ENCODE measurements around the gene C1QC.

Gene C1QC

DNA sequence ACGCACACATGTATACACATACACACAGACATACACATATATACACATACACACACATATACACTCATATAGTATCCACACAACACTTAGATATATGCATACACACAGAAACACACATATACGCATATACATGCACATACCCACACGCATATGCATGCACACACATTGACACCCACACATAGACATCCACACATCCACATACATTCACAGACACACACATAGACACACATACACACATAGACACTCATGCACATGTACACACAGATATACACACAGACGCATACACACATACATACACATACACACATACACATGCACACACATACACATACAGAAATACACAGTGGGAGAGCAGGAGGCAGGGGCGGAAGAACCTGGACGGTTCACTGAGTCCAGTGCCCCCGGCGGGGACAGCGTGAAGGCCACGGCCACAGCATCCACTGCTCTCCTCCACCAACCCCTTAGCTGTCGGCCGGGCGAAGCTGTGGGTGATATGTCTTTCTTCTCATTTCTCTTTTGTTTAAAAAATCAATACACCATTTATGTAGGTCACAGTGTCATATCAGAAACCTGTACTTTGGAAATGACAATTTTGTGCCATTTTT, 6.8 kb downstream of the C1QC start:
- TF ChIP-seq, protein P1, sequence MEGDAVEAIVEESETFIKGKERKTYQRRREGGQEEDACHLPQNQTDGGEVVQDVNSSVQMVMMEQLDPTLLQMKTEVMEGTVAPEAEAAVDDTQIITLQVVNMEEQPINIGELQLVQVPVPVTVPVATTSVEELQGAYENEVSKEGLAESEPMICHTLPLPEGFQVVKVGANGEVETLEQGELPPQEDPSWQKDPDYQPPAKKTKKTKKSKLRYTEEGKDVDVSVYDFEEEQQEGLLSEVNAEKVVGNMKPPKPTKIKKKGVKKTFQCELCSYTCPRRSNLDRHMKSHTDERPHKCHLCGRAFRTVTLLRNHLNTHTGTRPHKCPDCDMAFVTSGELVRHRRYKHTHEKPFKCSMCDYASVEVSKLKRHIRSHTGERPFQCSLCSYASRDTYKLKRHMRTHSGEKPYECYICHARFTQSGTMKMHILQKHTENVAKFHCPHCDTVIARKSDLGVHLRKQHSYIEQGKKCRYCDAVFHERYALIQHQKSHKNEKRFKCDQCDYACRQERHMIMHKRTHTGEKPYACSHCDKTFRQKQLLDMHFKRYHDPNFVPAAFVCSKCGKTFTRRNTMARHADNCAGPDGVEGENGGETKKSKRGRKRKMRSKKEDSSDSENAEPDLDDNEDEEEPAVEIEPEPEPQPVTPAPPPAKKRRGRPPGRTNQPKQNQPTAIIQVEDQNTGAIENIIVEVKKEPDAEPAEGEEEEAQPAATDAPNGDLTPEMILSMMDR (IDR thresholded peaks at IDR 0.05; ENCODE audit: low read depth, low read length) = no peak
- no peak overlapping the region for H3K4me3 ChIP-seq (ENCODE audit: low read depth, low read length)

DNA sequence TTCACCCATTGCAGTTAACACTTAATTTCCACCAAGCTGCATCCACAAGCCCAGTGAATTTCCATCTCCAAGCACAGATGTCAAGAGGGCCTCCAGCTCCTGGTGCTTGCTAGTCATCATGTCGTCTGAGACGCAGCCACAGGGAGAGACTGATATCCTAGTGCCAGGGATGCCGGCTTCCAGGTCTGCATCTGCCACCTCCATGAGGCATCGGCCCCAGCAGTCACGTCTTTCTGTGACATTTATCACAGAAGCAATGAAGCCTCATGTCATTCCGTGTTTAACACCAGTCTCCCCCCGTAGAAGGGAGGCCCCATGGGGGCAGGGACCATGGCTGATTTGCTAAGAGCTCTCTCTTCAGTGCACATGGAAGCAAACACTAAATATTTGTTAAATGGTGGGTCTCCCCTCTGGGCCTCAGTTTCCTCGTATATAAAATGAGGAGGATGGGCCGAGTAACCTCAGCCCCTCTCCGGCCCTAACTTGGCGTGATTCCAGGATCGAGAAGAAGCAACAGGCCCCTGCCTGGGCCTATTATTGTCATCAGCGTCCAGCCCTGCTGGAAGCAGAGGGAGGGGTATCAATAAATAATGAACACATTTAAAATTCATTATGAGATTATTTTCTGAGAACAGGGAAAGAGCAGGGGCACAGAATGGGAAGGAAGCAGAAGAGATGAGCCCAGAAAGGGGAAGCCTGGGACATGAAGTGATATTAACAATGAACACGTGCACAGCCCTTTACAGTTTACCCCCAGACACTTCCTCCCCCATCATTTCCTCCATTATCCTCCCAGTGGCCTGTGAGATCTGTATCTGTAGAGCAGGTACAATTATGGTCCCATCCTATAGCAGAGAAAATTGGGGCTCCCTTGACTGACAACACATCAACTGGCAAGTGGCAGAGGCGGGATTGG, 8.8 kb downstream of the C1QC start:
- H3K4me3 ChIP-seq (ENCODE audit: low read depth, low read length) = no peak overlapping the region
- TF ChIP-seq, protein P1 (IDR thresholded peaks at IDR 0.05; ENCODE audit: low read depth, low read length) = no peak

DNA sequence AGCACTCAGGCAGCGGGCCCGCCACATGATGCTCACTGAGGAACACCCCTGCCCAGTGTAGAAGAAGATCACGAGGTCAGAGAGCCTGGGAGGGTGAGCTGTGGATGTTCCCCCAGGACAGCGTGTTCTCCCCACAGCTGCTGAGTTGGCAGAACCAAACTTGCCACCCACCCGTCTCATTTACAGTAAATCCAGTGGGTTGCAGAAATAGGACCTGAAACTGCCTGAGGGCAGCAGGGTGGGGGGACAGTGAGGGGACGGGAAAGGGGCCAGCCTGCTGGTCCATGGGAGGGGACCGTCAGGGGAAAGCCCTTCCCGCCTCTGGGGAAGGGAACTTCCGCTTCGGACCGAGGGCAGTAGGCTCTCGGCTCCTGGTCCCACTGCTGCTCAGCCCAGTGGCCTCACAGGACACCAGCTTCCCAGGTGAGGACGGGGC, 9.5 kb downstream of the C1QC start, which contains the start of gene C1QB:
Gene C1QB (plus strand): TSS at position 356 of the 436 bp plus-strand sequence. CDS start 6,227 bp downstream, outside the sequence.
- TF ChIP-seq, protein P1 (IDR thresholded peaks at IDR 0.05; ENCODE audit: low read depth, low read length) = no peak

DNA sequence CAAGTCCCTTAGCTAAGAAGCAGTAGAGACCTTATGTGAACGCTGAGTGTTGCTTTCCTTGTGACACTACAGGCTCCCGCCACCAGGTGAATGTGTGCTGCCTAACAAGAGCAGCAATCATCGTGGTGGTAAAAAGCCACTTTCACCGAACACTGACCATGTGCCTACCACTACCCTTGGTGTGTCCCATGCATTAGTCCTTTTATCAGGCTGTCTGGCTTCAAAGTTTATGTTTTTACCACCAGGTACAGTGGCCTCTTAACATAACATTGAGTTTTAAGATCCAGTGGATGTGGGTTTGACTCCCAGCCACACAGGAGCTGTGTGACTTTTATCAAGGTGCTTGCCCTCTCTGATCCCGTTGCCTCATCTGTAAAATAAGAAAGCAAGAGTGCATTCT, 11.3 kb downstream of the C1QC start:
- H3K4me3 ChIP-seq (ENCODE audit: low read depth, low read length) = no peak overlapping the region
- TF ChIP-seq, protein P1 (IDR thresholded peaks at IDR 0.05; ENCODE audit: low read depth, low read length) = no peak

More for the DNA sequence above, 9.5 kb downstream of the C1QC start, which contains the start of gene C1QB:
- H3K4me3 ChIP-seq (ENCODE audit: low read depth, low read length) = no peak within 1 kb of the TSS

DNA sequence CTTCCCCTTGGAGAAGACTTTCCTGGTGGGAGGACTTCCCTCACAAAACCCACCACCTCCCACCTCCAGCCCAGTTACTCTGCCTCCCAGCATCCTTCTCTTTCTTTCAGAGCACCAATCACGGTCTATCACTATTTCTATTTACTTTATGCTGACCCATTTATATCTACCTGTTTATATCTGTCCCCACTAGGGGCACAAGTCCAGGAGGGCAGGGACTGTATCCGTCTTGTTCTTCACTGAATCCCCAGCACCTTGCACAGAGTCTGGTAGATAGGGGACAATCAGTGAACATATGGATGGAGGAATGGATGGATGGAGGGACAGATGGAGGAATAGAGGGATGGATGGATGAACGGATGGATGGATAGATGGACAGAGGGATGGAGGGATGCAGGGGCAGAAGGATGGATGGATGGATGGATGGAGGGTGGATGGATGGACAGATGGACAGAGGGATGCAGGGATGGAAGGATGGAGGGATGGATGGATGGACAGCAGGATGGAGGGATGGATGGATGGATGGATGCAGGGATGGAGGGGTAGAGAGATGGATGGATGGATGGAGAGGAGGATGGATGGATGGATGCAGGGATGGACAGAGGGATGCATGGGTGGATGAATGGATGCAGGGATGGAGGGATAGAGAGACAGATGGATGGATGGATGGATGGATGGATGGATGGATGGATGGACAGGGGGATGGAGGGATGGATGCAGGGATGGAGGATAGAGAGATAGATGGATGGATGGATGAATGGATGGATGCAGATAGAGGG, 15.1 kb downstream of the C1QC start:
- TF ChIP-seq, protein P1 (IDR thresholded peaks at IDR 0.05; ENCODE audit: low read depth, low read length) = no peak
- H3K4me3 ChIP-seq (ENCODE audit: low read depth, low read length) = no peak overlapping the region

DNA sequence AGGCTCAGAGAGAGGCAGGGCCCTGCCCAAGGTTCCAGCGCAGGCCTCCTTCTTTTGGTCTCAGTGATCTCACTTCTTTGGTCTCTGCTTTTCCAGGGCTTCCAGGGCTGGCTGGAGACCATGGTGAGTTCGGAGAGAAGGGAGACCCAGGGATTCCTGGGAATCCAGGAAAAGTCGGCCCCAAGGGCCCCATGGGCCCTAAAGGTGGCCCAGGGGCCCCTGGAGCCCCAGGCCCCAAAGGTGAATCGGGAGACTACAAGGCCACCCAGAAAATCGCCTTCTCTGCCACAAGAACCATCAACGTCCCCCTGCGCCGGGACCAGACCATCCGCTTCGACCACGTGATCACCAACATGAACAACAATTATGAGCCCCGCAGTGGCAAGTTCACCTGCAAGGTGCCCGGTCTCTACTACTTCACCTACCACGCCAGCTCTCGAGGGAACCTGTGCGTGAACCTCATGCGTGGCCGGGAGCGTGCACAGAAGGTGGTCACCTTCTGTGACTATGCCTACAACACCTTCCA, 17.3 kb downstream of the C1QC start:
- H3K4me3 ChIP-seq (ENCODE audit: low read depth, low read length) = no peak overlapping the region
- TF ChIP-seq, protein P1 (IDR thresholded peaks at IDR 0.05; ENCODE audit: low read depth, low read length) = no peak
